Kidney glomerular epithelial cell (primary cell): ENCODE measurements around the gene EVC.

Experiments
- DNase-seq: peaks from one replicate; lab custom pipeline; 2025; lab: John Stamatoyannopoulos, UW

The EVC gene

DNA sequence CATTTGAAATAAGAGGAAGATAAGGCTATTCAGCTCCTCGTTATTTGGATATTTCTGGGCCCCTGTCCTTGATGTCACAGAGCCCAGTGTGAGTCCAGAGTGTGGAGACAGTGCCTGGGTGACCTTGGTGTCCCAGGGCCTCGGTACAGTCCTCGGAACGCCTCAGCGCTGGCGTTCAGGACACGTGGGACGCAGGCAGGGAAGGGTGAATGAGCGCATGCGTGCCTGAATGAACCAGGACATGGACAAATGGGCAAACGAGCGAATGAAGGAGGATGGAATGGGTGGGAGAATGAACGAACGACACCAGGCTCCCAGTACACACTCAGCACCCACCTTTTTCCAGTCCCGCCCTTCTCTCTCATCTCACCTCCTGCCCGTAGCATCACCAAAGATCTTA, 44.2 kb downstream of the EVC start:
- DNase-seq: no peak

DNA sequence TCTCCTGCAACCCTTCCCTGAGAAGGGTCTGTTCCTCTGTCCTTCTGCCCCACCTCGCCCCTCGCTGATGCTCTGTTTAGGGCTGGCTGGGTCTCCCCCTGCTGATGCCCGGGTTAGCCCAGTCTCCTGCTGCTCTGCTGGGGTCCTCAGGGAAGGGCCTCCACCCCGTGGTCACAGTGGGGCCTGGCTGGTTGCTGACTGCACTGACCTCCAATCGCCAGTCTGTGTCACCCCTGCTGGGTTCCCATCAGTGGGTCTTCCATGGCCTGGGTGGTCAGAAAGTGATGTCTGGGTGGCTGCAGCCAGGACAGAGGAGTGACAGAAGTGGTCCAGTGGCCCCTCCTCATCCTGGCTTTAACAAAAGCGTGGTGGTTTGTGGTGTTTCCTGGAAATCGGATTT, 44.7 kb downstream of the EVC start:
- DNase-seq: no peak

GRCh38 chr4:5756271-5756670, 45.3 kb downstream of the EVC start:
- no peak for DNase-seq

GRCh38 chr4:5757091-5757490, 46.1 kb downstream of the EVC start:
- DNase-seq: no peak

GRCh38 chr4:5757536-5757935, 46.5 kb downstream of the EVC start:
- DNase-seq: no peak

GRCh38 chr4:5757954-5758353, 47.0 kb downstream of the EVC start:
- DNase-seq: no peak

DNA sequence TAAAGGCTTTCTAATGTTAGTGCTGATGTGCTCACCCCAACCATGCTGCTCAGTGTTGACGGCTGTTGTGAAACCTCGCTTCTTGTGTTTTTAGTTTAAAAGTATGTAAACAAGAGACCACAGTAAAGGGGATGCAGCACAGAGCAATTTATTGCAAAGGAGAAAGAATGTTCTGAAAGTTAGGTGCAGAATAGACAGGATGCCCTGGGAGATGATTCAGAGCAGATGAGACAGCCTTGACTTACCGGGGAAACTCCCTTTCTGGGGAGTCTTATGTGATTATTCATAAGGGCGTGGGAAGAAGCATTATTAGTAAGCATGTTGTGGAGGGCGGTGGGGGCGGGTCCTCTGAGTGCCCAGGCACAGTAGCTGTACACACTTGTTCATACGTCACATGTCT, 47.7 kb downstream of the EVC start:
- peak; percentile 98 for DNase-seq

GRCh38 chr4:5759236-5760075, 48.5 kb downstream of the EVC start:
- no peak for DNase-seq

GRCh38 chr4:5760246-5760645, 49.2 kb downstream of the EVC start:
- DNase-seq: no peak

DNA sequence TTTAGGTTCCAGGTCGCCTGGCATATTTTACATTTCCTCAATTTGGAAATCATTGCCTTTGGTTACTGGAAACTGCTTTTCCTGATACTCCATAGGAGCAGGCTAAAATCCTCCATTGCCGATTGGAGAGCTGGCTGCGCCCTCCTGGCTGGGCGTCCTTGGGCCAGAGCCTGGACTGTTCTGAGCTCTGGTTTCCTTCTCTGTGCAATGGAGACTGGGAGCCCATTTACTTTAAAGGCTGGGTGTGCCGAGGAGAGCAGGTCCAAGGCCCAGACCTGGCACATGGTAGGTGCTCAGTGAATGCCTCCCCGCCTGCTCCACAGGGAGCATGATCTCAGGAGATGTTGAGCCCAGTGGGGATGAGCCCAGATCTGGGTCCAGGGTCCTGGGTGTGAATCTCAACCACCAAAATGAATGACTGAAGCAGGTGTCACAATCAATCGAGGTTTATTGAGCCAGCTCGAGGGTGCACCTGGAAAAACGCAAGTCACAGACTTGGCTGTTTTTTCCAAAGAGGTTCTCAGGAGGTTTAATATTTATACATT, 50.0 kb downstream of the EVC start:
- no peak for DNase-seq

GRCh38 chr4:5770051-5770450, 59.0 kb downstream of the EVC start:
- no peak for DNase-seq

DNA sequence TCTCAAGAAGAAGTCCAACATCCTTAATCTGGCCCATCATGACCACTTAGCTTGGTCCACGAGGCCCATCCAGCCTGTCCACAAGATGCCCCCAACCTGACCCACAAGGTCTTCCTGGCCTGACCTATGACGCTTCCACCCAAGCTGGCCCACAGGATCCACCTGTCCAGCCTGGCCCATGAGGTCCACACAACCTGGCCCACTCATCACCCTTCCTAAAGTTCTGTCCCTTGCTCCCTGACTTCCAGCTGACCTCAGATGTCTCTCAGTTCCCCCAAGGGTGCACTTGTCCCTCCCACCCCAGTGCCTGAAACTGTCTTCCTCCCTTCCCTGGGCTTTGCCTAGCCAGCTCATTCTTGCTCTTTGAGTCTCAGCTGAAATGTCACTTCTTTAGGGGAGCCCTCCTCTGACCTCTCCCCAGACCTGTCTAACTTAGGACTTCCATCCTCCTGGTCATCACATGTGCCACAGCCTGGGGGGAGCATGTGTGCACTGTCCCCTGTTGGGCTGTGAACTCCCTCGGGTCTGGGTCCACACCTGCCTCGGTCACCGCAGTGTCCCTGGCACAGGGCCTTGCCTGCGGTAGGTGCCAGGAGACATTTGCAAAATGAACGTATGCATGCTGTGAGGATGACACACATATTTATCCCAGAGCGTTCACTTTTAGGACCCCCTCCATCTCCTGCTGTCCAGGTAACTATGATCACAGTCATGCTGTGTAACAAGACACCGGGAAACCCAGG, 61.7 kb downstream of the EVC start:
- DNase-seq: no peak

DNA sequence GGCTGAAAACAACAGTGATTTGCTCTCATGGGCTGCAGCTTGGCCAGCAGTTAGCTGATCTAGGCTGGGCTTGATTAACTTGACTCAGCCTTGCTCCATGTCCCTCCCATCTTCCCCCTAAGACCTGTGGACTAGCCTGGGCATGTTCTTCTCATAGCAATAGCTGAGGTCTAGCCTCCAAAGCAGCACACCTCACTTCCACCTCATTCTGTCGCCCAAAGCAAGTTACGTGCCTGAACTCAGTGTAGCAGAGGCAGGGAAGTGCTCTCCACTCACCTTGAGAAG, 62.2 kb downstream of the EVC start:
- peak; percentile 6 for DNase-seq

DNA sequence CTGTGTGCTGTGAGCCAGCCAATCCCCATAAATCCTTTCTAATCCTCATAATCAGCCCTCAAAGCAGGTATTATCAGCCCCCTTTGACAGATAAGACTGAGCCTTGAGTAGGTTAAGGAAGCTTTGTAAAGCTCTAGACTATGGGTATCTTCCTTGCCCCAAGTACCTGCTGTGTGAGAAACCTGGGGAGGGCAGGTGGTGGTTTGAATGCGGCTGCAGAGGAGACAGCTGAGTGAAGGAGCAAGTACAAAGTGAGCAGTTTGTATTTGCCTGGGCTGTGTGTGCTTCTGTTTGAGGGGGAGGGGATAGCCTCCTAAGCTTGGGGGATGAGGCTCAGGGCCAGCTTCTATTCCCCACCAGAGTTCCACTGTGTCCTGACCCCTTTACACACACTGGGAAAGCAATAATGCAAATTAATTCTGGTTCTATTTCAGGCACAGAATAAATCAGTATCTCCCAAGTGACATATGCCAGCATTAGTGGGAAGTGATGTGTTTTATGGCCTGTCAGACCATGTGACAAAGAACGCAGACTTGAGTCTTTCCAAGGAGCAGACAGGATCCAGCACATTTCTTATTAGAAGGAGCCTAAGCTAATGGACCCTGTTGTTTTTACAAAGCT, 63.5 kb downstream of the EVC start:
- DNase-seq: no peak

- no peak for DNase-seq
These were observed 65.5 kb downstream of the EVC start for GRCh38 chr4:5776510-5776909.

GRCh38 chr4:5780831-5781480, 70.0 kb downstream of the EVC start:
- DNase-seq: no peak

GRCh38 chr4:5781691-5782090, 70.7 kb downstream of the EVC start:
- no peak for DNase-seq

- DNase-seq: no peak
These were observed 72.0 kb downstream of the EVC start for GRCh38 chr4:5782829-5783476.

DNA sequence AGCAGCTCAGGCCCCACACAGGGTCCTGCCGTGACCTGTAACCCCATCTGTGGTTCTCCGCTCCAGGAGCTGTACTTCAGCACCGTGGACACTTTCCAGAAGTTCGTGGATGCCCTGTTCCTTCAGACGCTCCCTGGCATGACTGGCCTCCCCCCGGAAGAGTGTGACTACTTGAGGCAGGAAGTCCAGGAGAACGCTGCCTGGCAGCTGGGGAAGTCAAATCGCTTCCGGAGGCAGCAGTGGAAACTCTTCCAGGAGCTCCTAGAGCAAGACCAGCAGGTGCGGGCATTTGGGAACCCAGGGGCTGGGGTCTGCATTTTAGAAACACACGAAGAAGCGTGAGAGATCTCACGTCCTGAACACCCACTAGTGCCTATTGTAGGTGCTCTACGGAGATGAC, 72.5 kb downstream of the EVC start:
- DNase-seq: no peak

DNA sequence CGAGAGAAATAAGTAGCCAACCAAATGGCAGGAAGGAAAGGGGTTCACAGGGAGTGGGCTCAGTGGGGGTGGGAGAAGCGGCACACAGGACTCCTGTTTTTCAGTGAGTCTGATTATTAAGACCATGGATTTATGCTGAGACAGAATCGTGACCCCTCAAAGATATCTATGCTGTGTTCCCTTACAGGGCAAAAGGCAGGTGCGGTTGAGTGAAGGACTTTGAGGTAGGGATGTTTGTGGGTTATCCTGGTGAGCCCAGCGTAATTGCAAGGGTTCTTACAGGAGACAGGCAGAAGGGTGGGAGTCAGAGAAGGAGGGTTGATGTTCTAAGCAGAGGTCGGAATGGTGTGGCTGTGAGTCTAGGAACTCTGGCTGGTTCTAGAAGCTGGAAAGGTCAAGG, 73.0 kb downstream of the EVC start:
- DNase-seq: no peak

- DNase-seq: no peak
These were observed 74.1 kb downstream of the EVC start for GRCh38 chr4:5784960-5785611.
